CD4-positive, alpha-beta T cell treated with Interferon gamma for 1 hour (primary cell): ENCODE measurements around the gene CREB3L2.
"Not testable (repeated sequence)": the region's sequence is repeated elsewhere in the genome, so short reads cannot be mapped to it uniquely, and the experiment has no call there.

Experiments used
- DNase-seq: peaks from one replicate; pipeline ENCODE4 v3.0.0-alpha.2; 2020

The CREB3L2 gene, protein sequence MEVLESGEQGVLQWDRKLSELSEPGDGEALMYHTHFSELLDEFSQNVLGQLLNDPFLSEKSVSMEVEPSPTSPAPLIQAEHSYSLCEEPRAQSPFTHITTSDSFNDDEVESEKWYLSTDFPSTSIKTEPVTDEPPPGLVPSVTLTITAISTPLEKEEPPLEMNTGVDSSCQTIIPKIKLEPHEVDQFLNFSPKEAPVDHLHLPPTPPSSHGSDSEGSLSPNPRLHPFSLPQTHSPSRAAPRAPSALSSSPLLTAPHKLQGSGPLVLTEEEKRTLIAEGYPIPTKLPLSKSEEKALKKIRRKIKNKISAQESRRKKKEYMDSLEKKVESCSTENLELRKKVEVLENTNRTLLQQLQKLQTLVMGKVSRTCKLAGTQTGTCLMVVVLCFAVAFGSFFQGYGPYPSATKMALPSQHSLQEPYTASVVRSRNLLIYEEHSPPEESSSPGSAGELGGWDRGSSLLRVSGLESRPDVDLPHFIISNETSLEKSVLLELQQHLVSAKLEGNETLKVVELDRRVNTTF

DNA sequence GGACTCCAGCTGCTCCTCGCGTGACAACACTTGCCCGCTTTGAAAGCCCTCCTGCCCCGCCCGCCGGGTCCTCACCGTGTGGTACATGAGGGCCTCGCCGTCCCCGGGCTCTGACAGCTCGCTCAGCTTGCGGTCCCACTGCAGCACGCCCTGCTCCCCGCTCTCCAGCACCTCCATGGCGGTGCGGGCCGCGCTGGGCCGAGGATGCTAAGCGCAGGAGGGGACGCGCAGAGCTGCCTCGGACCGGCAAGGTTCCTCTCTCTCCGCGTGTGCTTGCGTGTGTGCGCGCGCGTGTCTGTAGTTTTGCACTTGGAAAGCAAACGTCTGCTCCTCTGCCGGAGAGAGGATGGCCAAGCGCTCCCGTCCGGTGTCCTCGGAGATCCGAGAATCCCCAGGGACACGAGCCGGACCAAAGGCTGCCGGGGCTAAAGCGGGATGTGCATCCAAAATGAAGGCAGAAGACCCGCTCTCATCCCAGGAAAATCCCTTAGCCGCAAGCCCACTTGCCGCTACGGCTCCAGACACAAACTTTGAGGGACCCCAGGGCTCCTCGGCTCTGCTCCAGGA lies at the start of gene CREB3L2:
Gene CREB3L2, minus strand, starts transcription at position 558 of the 567 bp plus-strand sequence. Its CDS starts 381 bp downstream, at position 177.
- DNase-seq: peak; percentile 62

DNA sequence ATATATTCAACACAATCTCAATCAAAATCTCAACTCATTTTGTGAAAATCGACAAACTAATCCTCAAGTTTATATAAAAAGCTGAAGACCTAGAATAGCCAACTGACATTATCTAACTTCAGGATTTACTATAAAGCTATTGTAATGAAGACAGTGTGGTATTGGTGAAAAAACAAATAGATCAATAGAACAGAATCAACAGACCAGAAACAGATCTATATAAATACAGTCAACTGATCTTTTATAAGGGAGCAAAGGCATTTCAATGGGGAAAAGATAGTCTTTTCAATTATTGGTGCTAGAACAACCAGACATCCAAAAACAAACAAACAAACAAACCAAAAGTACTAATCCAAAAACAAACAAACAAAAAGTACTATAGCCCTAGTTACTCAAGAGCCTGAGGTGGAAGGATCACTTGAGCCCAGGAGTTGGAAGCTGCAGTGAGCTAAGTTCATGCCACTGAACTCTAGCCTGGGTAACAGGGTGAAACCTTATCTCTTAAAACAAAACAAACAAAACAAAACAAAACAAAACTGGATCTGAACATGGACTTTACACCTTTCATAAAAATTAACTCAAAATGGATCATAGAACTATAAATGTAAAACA lies 47.7 kb upstream of the CREB3L2 start:
- no peak for DNase-seq

DNA sequence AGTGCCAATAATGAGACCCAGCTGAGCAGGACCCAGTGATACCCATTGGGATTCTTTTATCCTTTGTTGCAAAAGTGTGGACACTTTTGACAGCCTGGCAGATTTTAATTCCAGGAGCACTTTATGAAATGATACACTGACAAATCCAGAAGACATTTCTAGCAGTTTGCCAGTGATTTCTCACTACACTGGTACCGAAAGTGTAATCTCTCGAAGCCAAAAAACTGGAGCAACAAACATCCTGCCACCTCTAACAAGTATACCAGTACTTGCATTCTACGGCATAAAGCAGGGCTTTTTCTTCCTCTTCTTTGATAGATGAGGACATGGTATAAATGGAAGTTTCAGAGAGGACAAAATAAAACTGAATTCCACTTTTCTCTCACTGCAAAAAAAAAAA lies 46.0 kb upstream of the CREB3L2 start:
- no peak for DNase-seq

DNA sequence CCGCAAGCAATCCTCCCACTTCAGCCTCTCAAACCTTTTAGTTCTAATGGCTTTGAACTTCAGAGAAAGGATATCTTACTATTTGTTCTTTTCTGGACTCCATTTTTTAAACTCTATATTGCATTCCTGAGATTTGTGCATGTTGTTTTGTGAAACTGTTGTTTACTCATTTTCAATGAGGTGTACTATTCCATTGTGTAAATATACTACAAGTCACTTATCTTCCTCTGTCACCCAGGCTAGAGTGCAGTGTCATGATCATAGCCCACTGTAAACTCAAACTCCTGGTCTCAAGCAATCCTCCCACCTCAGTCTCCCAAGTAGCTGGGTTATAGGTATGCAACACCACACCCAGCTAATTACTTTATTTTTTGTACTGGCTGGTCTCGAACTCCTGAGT lies 43.0 kb upstream of the CREB3L2 start:
- DNase-seq: no peak

DNA sequence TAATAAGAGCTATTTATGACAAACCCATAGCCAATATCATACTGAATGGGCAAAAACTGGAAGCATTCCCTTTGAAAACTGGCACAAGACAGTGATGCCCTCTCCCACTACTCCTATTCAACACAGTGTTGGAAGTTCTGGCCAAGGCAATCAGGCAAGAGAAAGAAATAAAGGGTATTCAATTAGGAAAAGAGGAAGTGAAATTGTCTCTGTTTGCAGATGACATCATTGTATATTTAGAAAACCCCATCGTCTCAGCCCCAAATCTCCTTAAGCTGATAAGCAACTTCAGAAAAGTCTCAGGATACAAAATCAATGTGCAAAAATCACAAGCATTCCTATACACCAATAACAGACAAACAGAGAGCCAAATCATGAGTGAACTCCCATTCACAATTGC lies 38.2 kb upstream of the CREB3L2 start:
- not testable (repeated sequence) for DNase-seq

DNA sequence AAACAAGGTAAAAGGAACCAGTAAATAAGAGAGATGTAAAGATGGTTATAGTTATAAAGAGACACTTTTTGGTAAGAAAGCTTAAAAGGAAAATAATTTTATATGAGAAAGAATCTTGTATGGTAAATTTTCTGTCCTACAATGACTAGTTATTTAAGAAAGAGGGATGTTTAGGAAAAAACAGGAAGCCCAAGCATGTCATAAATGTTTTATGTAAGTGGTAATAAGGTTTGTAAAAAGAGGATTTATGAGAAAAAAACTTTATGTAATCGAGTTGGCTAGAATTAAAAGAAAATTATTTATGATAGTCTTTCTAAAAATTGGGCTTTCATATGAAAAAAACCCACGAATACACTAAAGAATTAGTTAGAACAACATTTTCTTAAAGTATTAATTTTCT lies 34.2 kb upstream of the CREB3L2 start:
- DNase-seq: no peak

DNA sequence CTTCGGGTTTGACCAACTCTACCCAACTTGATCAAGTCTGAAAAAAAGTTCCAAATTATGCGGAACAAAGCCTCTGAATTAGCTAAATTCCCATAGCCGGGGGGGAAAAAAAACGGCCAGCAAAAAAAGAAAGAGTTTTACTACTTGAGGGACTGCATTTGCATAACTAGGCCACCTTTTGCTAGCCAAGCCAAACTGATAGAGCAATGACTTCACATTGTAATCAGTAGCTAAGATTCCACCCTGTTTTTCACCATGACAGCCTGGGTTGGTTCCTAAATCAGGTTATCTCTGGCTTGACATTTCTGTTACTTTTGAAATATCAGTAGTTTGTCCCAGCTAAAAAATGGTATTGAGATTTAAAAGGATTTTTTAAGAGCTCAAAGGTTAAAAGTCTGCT lies 31.4 kb upstream of the CREB3L2 start:
- no peak for DNase-seq

GRCh38 chr7:138032770-138033169 lies 30.9 kb upstream of the CREB3L2 start:
- DNase-seq: no peak

GRCh38 chr7:138032186-138032585 lies 30.3 kb upstream of the CREB3L2 start:
- DNase-seq: no peak

GRCh38 chr7:138030679-138031351 lies 28.9 kb upstream of the CREB3L2 start:
- DNase-seq: no peak

DNA sequence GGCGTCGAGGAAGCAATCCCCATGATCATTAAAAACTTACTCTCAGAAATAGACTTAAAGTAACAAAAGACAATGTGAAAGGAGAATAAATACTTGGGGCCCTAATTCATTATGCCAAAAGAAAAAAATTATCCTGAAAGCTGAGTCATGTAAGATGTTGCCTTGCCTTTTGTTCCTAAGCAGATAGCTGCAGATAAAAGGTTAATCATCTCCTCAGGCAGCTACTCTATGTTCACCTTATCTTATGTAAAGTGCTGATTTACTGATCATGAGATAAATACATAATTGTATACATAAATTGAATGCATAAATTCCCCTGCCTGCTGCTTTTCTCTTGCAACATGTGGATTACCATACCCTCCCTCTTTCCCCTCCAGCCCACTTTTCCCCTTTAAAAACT lies 28.1 kb upstream of the CREB3L2 start:
- no peak for DNase-seq

- DNase-seq: no peak
These were observed 27.2 kb upstream of the CREB3L2 start for GRCh38 chr7:138029126-138029525.

GRCh38 chr7:138027100-138027499 lies 25.2 kb upstream of the CREB3L2 start:
- no peak for DNase-seq

- no peak for DNase-seq
These were observed 23.6 kb upstream of the CREB3L2 start for GRCh38 chr7:138025215-138026186.

DNA sequence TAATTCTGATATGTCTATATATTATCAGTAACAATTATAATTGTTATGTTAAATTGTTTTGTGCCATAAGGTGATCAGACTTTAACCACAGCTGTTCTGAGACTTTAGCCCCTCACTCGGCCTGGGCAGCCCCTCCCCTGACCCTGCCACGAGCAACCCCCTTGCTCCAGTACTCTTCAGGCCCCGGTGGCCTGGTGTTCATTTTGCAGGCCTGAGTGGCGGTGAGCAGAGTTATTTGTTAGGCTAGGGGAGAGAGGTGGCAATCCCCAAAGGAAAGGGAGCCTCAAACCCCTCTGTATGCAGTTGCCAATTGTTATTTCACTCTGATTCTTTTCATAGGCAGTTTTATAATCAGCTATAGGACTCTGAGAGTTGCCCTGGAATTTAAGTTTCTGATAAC lies 22.9 kb upstream of the CREB3L2 start:
- no peak for DNase-seq

DNA sequence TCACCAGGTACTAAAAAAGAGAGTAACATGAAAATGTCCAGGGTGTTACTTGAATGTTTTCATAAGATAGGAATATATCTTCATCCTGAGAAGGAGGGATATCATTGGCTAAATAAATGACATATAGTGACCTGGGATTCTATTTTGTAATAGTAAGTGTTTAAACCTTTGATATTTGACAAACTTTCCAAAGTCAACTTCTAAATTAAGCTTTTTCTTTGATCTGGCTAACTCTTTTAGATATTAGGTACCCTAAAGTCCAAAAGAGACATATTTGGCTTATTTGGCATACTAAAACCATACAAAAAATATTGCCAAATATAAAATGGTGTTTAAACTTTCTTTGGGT lies 22.4 kb upstream of the CREB3L2 start:
- DNase-seq: no peak

- no peak for DNase-seq
These were observed 21.9 kb upstream of the CREB3L2 start for GRCh38 chr7:138023618-138024342.

DNA sequence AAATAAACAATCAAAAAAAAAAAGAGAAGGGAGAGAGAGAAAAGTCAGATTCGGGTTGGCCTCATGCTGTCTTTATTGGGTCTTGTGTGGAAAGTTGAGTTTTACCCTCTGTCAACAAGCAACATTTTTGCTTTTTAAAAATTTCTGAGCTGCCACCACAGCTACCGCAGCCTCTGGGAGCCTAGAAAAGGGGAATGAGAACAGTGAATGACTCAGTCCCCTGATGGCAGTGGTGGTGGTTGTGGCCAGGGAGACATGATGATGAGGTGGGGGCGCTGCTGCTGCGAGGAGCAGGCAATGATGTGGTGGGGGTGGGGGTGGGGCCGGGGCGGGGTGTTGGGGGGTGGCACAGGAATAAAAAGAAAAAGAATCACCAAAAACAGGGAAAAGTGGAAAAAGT lies 20.0 kb upstream of the CREB3L2 start:
- no peak for DNase-seq

- no peak for DNase-seq
These were observed 16.1 kb upstream of the CREB3L2 start for GRCh38 chr7:138017992-138018391.

GRCh38 chr7:138015096-138015495 lies 13.2 kb upstream of the CREB3L2 start:
- DNase-seq: no peak

DNA sequence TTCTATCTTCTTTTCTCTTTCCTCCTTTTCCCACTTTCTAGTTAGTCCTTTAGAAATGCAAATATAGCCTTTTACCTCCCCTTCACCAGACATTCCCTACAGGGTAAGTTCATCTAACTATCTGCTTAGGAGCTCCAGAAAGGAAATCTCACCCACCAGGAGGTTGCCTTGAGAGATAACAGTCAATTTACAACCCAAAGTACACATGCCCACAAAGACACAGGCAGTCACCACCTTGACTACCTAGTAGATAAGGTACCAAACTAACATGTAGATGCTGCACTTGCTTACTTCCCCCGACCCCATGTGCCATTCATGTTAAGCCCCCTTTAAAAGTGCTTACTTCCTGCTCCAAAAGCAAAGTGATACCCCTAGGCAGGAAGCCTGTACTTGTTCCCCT lies 12.8 kb upstream of the CREB3L2 start:
- no peak for DNase-seq

GRCh38 chr7:138014201-138014600 lies 12.3 kb upstream of the CREB3L2 start:
- not testable (repeated sequence) for DNase-seq
